Keratinocyte (primary cell): ENCODE results near the gene PCNX1. TPM values are rescaled to one million over a fixed set of nuclear protein-coding genes. Genes with fewer than 3 reads are reported as not detected.

ENCODE experiments used
- DNase-seq: peaks from one replicate; pipeline ENCODE4 v3.0.0-alpha.2; 2011; ENCODE audit warnings: low read depth, missing footprints, low spot score
- FAIRE-seq: peaks from 2 replicates; lab custom pipeline; 2011; peaks lifted over from hg19 to GRCh38; lab: Jason Lieb, UNC
- H2AFZ ChIP-seq: 2 replicates; pipeline ENCODE4 v1.6.0; 2012; ENCODE audit warnings: low read length, control low read depth, inconsistent platforms; ENCODE audit not compliant: control insufficient read depth
- H3K27ac ChIP-seq: 2 replicates; pipeline ENCODE4 v1.5.1; 2011; ENCODE audit warnings: low read length; ENCODE audit not compliant: control insufficient read depth, insufficient read depth
- H3K27me3 ChIP-seq: 3 replicates; pipeline ENCODE4 v1.6.0; 2011; ENCODE audit warnings: low read length; ENCODE audit not compliant: control insufficient read depth, insufficient read depth; ENCODE audit errors: extremely low read depth
- H3K36me3 ChIP-seq, 2 experiments: 2 replicates in 1 of 2; 3 replicates in 1 of 2; pipeline ENCODE4 v1.5.1; 2011; ENCODE audit warnings: low read length in 2 of 2, mild to moderate bottlenecking in 1 of 2; ENCODE audit not compliant: control insufficient read depth in 2 of 2, insufficient read depth in 2 of 2; ENCODE audit errors: extremely low read depth in 1 of 2
- H3K4me1 ChIP-seq: 3 replicates; pipeline ENCODE4 v1.5.1; 2011; ENCODE audit warnings: low read length; ENCODE audit not compliant: control insufficient read depth, insufficient read depth; ENCODE audit errors: extremely low read depth
- H3K4me2 ChIP-seq: 3 replicates; pipeline ENCODE4 v1.6.0; 2011; ENCODE audit warnings: low read depth, low read length; ENCODE audit not compliant: control insufficient read depth, insufficient read depth; ENCODE audit errors: extremely low read depth
- H3K4me3 ChIP-seq, 3 experiments: fragments of 200-600 bp in 1 of 3; sonication (generic) in 1 of 3; 2 replicates in 2 of 3; 3 replicates in 1 of 3; pipeline ENCODE4 v1.5.1; 2011 to 2016; ENCODE audit warnings: low read length in 3 of 3, mild to moderate bottlenecking in 3 of 3, control low read depth in 2 of 3, inconsistent platforms in 1 of 3, low read depth in 1 of 3, mixed read lengths in 1 of 3, mixed run types in 1 of 3, moderate library complexity in 1 of 3; ENCODE audit not compliant: control insufficient read depth in 2 of 3, insufficient read depth in 2 of 3; ENCODE audit errors: extremely low read depth in 1 of 3
- H3K79me2 ChIP-seq: 2 replicates; pipeline ENCODE4 v1.6.0; 2012; ENCODE audit warnings: low read length; ENCODE audit not compliant: control insufficient read depth, insufficient read depth
- H3K9ac ChIP-seq: 3 replicates; pipeline ENCODE4 v1.6.0; 2011; ENCODE audit warnings: low read length; ENCODE audit not compliant: control insufficient read depth, insufficient read depth; ENCODE audit errors: extremely low read depth
- H3K9me1 ChIP-seq: 3 replicates; pipeline ENCODE4 v1.6.0; 2011; ENCODE audit warnings: low read length; ENCODE audit not compliant: control insufficient read depth, insufficient read depth; ENCODE audit errors: extremely low read depth
- H3K9me3 ChIP-seq: 2 replicates; pipeline ENCODE4 v1.5.1; 2012; ENCODE audit warnings: low read depth, low read length; ENCODE audit not compliant: control insufficient read depth
- H4K20me1 ChIP-seq: 3 replicates; pipeline ENCODE4 v1.6.0; 2011; ENCODE audit warnings: low read length; ENCODE audit not compliant: control insufficient read depth, insufficient read depth; ENCODE audit errors: extremely low read depth
- CTCF ChIP-seq, 3 experiments: IDR thresholded peaks in 1 of 3; conservative IDR thresholded peaks in 1 of 3; optimal IDR thresholded peaks in 1 of 3; 2 replicates in 2 of 3; 3 replicates in 1 of 3; pipeline versions ENCODE3 to v1.5.1; 2011; ENCODE audit warnings: low read length in 3 of 3, mild to moderate bottlenecking in 3 of 3, moderate library complexity in 2 of 3, control low read depth in 1 of 3, inconsistent platforms in 1 of 3; ENCODE audit not compliant: insufficient read depth in 2 of 3; ENCODE audit errors: extremely low read depth in 1 of 3
- EZH2 ChIP-seq: IDR thresholded peaks from one replicate; pipeline ENCODE4 v1.6.1; 2012; ENCODE audit warnings: inconsistent platforms, mild to moderate bottlenecking, low read length, moderate library complexity
- dilution Hi-C: fragments of 300-500 bp; cut with MboI; formaldehyde crosslinking; loops from one replicate; pipeline ENCODE4 v1.7.0; 2020; ENCODE audit warnings: low sequenced_read_pairs; ENCODE audit not compliant: extremely low pct_ligation_motif_present
- polyA plus RNA-seq, 5 experiments: library from polyadenylated mRNA; depleted of rRNA in 3 of 5; stranded (reverse) in 3 of 5; stranded (forward) in 1 of 5; unstranded in 1 of 5; fragments of >200 nt; gene quantifications; 1 replicate in 1 of 5; 2 replicates in 3 of 5; 3 replicates in 1 of 5; pipeline versions ENCODE4 v1.2.1 to v1.2.3, GENCODE V29; 2011 to 2012; ENCODE audit warnings: missing spikeins in 2 of 5, low read depth in 1 of 5, low replicate concordance in 1 of 5

PCNX1 gene
- polyA plus RNA-seq, 1 donor (not counting 4 experiments of a cell fraction or from before 2014, with no cell fraction given), result 39.8 TPM

GRCh38 chr14:70871863-70872677 lies 35.2 kb upstream of the PCNX1 start:
- DNase-seq, result no peak

GRCh38 chr14:70872678-70873020 lies 34.6 kb upstream of the PCNX1 start:
- H3K4me3 ChIP-seq, result no peak overlapping the region
- H3K36me3 ChIP-seq, result no peaks in the 10 kb centered on the region
- no peaks in the 10 kb centered on the region for H3K4me1 ChIP-seq
- H4K20me1 ChIP-seq, result no peaks in the 10 kb centered on the region
- dilution Hi-C loops, result no loop called here
- no peak overlapping the region for H3K9ac ChIP-seq
- no peaks in the 10 kb centered on the region for H3K79me2 ChIP-seq
- H3K27me3 ChIP-seq, result no peaks in the 10 kb centered on the region
- H3K27ac ChIP-seq, result no peak overlapping the region
- H3K9me1 ChIP-seq, result no peaks in the 10 kb centered on the region
- DNase-seq, result no peak
- H2AFZ ChIP-seq, result no peak overlapping the region
- H3K4me2 ChIP-seq, result no peak overlapping the region
- peaks cover 3% of the 10 kb centered on the region for H3K9me3 ChIP-seq
- FAIRE-seq, result no peak
- TF ChIP-seq EZH2 (no peak), CTCF (optimal IDR thresholded peaks at IDR 0.05 in 1 of 3, IDR thresholded peaks at IDR 0.05 in 1 of 3, conservative IDR thresholded peaks at IDR 0.05 in 1 of 3; ENCODE audit: extremely low read depth in 1 of 3, insufficient read depth in 2 of 3, low read length in 3 of 3) (no peak)

More at GRCh38 chr14:70871863-70872677, 35.2 kb upstream of the PCNX1 start:
- Histone ChIP-seq H3K79me2 (no peaks in the 10 kb centered on the region), H3K27ac (no peak overlapping the region), H4K20me1 (no peaks in the 10 kb centered on the region), H3K27me3 (no peaks in the 10 kb centered on the region), H3K9me3 (peaks cover 3% of the 10 kb centered on the region), H3K36me3 (no peaks in the 10 kb centered on the region), H3K9me1 (no peaks in the 10 kb centered on the region), H3K4me3 (no peak overlapping the region), H3K4me1 (no peaks in the 10 kb centered on the region), H3K4me2 (no peak overlapping the region), H2AFZ (no peak overlapping the region), H3K9ac (no peak overlapping the region)
- no peak for FAIRE-seq
- no peak for TF ChIP-seq CTCF (optimal IDR thresholded peaks at IDR 0.05 in 1 of 3, IDR thresholded peaks at IDR 0.05 in 1 of 3, conservative IDR thresholded peaks at IDR 0.05 in 1 of 3; ENCODE audit: extremely low read depth in 1 of 3, insufficient read depth in 2 of 3, low read length in 3 of 3)
- TF ChIP-seq EZH2, result no peak
- dilution Hi-C loops, result no loop called here
